ENCODE measurements around the gene KCND2. TPM values are rescaled to one million over a fixed set of nuclear protein-coding genes. Genes with fewer than 3 reads are reported as not detected.

Gene KCND2
- total and polyA plus RNA-seq, 2 of the 8 experiments (the other 6 are each of a cell fraction or from before 2014, with no cell fraction given), result 4.6 to 7.7 TPM

DNA sequence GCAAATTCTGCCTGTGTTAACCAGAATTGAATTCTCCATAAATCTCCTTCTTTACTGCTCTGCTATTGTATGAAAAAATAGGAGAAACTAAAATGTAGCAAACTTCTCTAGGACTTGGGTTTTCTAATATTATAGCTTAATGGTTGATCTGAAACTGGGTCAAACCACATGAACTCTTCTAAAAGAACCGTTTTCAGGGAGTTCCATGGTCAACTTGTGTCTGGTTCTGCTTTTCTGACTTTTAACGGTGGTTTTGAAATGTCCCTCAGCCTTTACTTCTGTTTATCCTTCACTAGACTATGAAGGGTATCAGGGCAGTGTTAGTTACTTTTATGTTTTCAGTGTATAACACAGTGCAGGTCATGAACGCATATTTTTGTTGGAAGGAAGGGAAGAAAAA lies 342.7 kb downstream of the KCND2 start:
- no peak overlapping the region for H4K5ac ChIP-seq (ENCODE audit: insufficient read length, low read depth, low read length)
- H2BK5ac ChIP-seq (ENCODE audit: low read depth, low read length), result no peak overlapping the region
- H4K8ac ChIP-seq (ENCODE audit: extremely low read depth, insufficient read depth, low read length), result no peak overlapping the region
- H3K4ac ChIP-seq (replicated peaks; ENCODE audit: insufficient read length, low read depth, low read length), result no peak overlapping the region
- no peak overlapping the region for H2AFZ ChIP-seq (ENCODE audit: low read length)
- no peaks in the 10 kb centered on the region for H3K27me3 ChIP-seq (replicated peaks in 1 of 4; ENCODE audit: control insufficient read depth in 3 of 4, extremely low read depth in 1 of 4, insufficient read depth in 3 of 4, low read length in 3 of 4)
- no peaks in the 10 kb centered on the region for H3K36me3 ChIP-seq (ENCODE audit: control insufficient read depth in 2 of 4, insufficient read depth in 4 of 4, low read length in 3 of 4)
- H3K4me2 ChIP-seq (ENCODE audit: insufficient read depth in 1 of 2, low read depth in 2 of 2, low read length in 2 of 2), result no peak overlapping the region
- ChIA-PET POLR2A (ENCODE audit: partially characterized antibody) (no interaction called here), CTCF (ENCODE audit: partially characterized antibody) (no interaction called here)
- no peak overlapping the region for H2BK15ac ChIP-seq (ENCODE audit: low read length)
- H3K23ac ChIP-seq (ENCODE audit: insufficient read length), result no peak overlapping the region
- H2AK5ac ChIP-seq (ENCODE audit: low read depth, low read length), result no peak overlapping the region
- no peak overlapping the region for H3K14ac ChIP-seq (ENCODE audit: insufficient read length)
- no peak for TF ChIP-seq SRF (IDR thresholded peaks at IDR 0.05; ENCODE audit: low read depth, low read length)
- no peak for TF ChIP-seq SP4 (IDR thresholded peaks at IDR 0.05; ENCODE audit: low read length)
- no peak for TF ChIP-seq SIN3A (conservative IDR thresholded peaks at IDR 0.05 in 1 of 2, IDR thresholded peaks at IDR 0.05 in 1 of 2; ENCODE audit: low read depth in 1 of 2, low read length in 2 of 2)
- H3K79me2 ChIP-seq (ENCODE audit: control insufficient read depth in 1 of 2, insufficient read depth in 2 of 2, low read length in 2 of 2), result no peaks in the 10 kb centered on the region
- H3K4me3 ChIP-seq (ENCODE audit: extremely low read depth in 1 of 4, insufficient read depth in 2 of 4, low read depth in 3 of 4, low read length in 4 of 4), result no peak overlapping the region
- FAIRE-seq (no peak), DNase-seq (ENCODE audit: low read depth in 1 of 2, low spot score in 2 of 2) (no peak)
- H3K9me3 ChIP-seq (ENCODE audit: insufficient read depth in 2 of 2, low read depth in 1 of 2, low read length in 1 of 2), result no peaks in the 10 kb centered on the region
- no peak overlapping the region for H4K91ac ChIP-seq (replicated peaks; ENCODE audit: insufficient read length, low read length)
- H3K4me1 ChIP-seq (replicated peaks in 1 of 4; ENCODE audit: control insufficient read depth in 3 of 4, insufficient read depth in 4 of 4, low read length in 3 of 4), result no peaks in the 10 kb centered on the region; a peak in 1 of 7 replicates
- H3K56ac ChIP-seq (replicated peaks; ENCODE audit: insufficient read length, low read depth, low read length), result no peak overlapping the region
- 86% methylated on average over 3 of the region's 3 CpGs; no CpG with 5 or more reads in 1 of the 2 experiments for WGBS, 2 experiments (ENCODE audit: extremely low coverage in 1 of 2, insufficient coverage in 1 of 2, insufficient read length in 1 of 2, insufficient replicate concordance in 2 of 2, low coverage in 1 of 2, low lambda C conversion rate in 2 of 2, missing lambda C conversion rate in 1 of 2)
- H3K79me1 ChIP-seq (ENCODE audit: low read depth, low read length), result no peaks in the 10 kb centered on the region
- no peaks in the 10 kb centered on the region for H3K23me2 ChIP-seq (ENCODE audit: low read depth, low read length)
- no peak overlapping the region for H3K9ac ChIP-seq (replicated peaks in 1 of 4; ENCODE audit: extremely low read depth in 1 of 4, low read depth in 3 of 4, low read length in 3 of 4)
- no peak overlapping the region for H2BK120ac ChIP-seq (replicated peaks; ENCODE audit: low read depth, low read length)
- no peak overlapping the region for H3K18ac ChIP-seq (ENCODE audit: extremely low read depth, low read length)
- H2BK20ac ChIP-seq (ENCODE audit: low read length), result no peak overlapping the region
- H3K27ac ChIP-seq (ENCODE audit: low read depth, low read length), result no peak overlapping the region
- H4K20me1 ChIP-seq (replicated peaks in 1 of 2; ENCODE audit: control insufficient read depth in 1 of 2, insufficient read depth in 2 of 2, low read length in 2 of 2), result no peaks in the 10 kb centered on the region
- H2BK12ac ChIP-seq (ENCODE audit: low read depth, low read length), result no peak overlapping the region
